C1 segment of cervical spinal cord (tissue), 14 donors: ENCODE data around the gene MSRB1.

Experiments
- DNase-seq, 14 donors: peaks; one replicate each; lab custom pipeline; 2025; lab: John Stamatoyannopoulos, UW

MSRB1 gene

DNA sequence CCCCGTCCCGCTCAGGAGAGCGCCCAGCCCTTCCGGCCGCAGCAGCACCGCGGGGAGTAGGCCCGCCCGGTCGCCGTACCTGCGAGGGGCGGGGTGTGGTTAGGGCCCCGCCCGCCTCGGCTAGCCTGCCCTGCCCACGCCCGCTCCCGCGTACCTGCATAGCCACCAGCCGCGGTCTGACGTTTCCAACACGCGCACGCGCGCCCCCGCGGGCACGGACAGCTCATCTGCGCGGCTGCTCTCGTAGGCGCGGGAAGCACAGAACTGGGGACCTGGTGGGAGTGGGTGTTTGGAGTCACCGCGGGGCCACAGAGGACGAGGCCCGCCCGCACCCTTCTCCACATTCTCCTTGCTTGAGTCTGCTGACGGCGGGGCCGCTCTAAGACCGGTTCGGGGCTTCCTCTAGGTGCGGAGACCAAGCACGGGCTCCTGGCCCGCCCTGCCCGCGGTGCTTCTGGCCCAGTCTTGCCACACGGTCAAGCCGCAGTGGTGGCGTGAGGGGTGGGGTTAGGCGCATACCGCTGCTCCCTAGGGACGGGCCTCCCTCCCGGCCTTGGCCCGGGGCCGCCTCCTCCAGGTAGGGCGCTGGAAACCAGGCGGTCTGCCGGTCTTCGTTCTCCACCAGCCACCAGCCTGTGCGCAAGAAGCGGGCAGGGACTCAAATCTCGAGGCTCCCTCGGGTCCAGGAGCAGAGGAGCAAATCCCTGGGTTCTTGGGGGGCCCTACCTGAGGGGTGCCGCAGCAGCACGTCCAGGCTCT, 36.5 kb upstream of the MSRB1 start:
- peak in 1 of 14 donors; percentile 83 for DNase-seq

DNA sequence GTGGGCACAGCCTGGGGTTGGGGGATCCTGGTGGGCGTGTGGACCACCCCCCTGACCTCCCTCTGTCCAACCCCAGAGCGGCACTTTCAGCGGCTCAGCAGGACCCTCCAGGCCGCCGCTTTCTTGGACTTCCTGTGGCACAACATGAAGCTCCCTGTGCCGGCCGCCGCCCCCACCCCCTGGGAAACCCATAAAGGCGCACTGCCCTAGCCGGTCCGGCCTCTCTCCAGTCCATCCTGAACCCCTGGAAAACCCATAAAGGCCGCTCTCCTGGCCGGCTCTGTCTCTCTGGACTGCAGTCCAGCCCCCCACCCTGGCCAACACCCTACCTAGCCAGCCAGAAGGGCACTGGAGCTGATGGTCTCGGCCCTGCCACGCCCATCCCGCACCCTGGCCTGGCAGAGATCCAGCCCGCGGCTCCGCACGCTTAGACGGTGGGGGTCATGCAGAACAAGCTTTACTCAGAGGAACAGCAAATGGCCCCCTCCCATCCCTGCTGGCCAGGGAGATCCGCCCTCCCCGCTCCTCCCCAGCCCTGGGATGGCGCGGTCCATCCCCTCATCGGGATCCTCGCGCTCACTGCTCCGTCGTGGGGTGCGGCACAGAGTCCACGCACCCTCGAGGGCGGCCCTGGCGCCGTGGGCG, 35.6 kb upstream of the MSRB1 start:
- DNase-seq = no peak

DNA sequence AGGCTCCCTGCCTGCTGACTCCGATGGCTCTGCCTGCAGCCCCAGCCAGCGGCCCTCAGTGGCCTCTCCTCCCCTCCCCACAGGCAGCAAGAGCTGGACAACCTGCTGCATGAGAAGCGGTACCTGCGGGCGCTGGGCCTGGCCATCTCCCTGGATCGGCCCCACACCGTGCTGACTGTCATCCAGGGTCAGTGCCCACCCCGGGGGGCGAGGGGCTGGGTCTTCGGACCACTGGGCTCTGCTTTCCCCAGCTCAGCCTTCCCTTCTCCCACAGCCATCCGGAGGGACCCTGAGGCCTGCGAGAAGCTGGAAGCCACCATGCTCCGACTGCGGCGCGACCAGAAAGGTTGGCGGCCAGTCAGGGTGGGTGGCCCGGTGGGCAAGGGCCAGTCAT, 34.9 kb upstream of the MSRB1 start:
- no peak for DNase-seq

DNA sequence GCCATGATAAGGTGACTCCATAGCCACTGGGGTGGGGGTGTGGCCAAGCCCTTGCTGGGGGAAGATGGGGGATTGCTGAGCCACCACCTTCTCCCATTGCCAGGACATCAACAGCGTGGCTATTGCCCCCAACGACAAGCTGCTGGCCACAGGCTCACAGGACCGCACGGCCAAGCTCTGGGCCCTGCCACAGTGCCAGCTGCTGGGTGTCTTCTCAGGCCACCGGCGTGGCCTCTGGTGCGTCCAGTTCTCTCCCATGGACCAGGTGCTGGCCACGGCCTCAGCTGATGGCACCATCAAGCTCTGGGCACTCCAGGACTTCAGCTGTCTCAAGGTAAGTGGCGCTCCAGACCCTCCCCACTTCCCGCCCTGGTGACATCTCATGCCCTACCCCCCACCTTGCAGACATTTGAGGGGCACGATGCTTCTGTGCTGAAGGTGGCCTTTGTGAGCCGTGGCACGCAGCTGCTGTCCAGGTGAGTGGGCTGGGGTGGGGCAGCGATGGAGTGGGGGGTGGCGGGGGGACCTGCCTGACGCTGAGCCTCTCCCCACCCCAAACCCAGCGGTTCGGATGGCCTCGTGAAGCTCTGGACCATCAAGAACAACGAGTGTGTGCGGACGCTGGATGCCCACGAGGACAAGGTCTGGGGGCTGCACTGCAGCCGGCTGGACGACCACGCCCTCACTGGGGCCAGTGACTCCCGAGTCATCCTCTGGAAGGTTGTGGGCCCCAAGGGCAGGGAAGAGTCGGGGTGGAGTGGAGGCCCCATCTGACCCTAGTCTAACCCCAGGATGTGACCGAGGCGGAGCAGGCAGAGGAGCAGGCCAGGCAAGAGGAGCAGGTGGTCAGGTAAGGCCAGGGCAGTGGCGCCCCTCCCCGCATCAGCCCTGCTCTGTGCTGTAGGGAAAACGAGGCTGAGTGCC, 34.2 kb upstream of the MSRB1 start:
- no peak for DNase-seq

DNA sequence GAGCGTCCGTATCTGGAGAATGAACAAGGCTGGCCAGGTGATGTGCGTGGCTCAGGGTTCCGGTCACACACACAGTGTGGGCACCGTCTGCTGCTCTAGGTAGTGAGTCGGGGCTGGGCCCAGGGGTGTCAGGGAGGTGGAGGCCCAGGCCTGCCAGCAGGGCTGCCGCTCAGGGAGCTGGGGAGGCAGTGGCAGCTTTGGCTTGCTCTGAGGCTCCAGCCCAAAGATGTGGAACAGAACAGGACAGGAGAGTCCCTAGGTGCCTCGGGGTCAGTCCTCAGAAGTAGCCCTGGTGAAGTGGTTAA, 33.2 kb upstream of the MSRB1 start:
- no peak for DNase-seq

DNA sequence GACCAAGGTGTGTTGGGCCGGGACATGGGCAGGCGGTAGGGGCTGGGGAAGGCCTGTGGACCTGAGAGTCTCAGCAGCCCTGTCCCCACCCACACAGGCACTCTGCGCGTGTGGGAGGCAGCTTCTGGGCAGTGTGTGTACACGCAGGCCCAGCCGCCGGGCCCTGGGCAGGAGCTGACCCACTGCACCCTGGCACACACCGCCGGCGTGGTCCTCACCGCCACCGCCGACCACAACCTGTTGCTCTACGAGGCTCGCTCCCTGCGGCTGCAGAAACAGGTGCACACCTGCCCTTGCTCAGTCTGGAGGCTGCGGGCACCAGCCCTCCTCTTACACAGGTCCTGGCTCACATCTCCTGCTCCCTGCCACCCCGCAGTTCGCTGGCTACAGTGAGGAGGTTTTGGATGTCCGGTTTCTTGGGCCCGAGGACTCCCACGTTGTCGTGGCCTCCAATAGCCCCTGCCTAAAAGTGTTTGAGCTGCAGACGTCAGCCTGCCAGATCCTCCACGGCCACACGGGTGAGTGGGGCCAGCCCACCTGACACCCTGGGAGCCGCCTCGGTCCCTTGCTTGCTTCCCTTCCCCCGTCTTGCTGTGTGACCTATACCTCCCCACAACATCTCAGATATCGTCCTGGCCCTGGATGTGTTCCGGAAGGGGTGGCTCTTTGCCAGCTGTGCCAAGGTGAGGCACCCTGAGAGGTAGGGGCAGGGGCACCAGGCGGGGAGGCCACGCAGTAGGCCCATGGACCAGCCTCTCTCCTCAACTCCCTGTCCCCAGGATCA, 32.6 kb upstream of the MSRB1 start:
- DNase-seq = no peak

DNA sequence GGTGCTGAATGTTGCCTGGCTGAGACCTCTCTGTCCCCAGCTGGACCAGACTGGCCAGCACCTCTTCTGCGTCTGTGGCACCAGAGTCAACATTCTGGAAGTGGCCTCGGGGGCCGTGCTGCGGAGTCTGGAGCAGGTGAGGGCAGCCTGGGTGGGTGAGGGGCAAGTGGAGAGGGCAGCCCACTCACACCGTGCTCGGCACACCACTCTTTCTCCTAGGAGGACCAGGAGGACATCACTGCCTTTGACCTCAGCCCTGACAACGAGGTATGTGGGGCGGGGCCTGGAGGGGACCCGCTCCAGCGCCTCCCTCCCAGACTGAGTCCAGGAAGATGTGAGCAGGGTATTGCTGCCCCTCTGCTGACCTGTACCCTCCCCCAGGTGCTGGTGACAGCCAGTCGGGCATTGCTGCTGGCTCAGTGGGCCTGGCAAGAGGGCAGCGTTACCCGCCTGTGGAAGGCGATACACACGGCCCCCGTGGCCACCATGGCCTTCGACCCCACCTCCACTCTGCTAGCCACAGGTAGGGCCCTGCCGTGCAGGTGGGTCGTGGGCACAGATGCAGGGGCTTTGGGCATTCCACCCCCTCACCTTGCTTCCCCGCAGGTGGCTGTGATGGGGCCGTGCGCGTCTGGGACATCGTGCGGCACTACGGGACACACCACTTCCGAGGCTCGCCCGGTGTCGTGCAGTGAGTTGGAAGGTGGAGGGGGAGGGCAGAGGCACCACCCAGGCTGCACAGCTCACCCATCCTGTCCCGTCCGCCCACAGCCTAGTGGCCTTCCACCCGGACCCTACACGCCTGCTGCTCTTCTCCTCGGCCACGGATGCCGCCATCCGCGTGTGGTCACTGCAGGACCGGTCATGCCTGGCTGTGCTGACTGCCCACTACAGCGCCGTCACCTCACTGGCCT, 31.4 kb upstream of the MSRB1 start:
- no peak for DNase-seq

DNA sequence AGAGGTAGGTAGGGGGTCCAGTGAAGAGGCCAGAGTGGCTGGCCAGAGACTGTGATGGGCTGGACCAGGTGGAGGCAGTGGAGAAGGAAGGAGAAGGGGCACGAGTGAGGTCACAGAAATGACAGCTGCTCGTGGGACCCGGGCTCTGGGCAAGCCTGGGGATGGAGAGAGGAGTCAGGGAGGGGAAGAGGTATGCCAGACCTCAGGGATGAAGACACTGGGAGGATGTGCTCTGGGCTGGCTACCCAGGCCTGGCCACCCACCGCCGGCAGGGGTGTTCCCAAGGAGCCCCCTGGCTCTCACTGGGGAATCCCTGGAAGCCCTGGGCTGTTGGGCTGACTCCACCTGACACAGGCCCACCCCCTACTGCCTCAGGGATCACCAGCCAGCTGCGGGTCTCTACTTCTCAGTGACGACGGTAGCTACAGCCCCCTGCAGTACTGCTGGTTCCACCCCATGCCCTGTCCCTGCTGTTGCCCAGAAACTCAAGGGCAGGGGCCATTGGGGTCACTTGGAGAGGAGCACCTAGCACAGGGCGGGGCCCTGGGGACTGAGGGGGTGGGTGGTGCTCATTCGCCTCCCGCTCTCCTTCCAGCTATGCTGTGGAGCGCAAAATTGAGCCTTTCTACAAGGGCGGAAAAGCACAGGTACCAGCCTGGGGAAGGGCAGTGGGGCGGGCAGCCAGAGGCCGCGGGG, 30.6 kb upstream of the MSRB1 start:
- DNase-seq = no peak

DNA sequence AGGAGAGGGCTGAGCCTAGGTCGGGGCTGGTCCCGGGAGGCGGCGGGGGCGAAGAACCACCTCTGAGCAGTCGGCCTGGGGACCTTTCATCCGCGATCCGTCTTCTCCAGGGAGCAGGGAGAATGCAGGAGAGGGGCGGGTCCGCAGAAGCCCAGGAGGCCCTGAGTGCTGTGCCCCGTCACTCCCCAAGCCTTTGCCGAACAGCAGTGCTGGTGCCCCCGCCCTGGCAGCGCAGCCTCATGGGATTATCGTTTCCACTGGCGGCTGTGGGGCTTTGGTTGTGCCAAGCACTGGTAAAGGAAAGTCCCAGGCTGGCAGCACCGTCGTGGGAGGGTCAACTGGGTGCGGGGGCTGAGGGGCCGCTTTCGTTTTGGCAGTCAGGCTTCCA, 29.5 kb upstream of the MSRB1 start:
- DNase-seq = no peak

DNA sequence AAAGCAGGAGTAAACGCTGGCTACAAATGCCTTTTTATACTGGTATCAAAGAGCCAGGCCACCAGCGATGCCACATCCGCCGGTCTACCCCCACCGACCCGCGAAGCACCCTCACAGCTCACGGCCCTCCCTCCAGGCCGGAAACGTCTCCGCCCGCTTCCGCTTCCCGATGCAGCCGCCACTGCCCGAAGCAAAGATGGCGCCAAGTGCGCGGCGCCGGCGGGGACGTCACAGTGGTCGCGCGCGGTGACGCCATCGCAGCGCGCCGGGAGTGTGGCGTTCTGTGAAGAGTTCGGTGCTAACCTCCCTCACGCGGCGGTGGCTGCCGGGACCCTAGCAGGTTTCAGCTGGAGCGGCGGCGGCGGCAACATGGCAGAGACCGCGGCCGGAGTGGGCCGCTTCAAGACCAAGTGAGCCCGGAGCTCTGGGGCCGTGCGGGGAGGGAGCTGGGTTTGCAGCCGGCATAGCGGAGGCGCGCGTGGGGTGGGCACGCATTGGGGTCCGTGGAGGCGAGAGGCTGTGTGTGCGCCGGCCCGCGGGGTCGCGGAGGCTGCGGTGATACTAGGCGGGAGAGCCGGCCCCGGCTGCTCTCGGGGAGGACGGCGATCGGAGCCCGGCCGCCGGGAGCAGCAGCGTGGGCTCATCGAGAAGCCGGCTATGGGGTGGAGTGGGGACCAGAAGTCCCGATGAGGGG, 28.9 kb upstream of the MSRB1 start, which contains the start of gene TBL3:
TBL3 (plus strand) TSS at position 258 of the 694 bp plus-strand sequence; CDS start at position 370, 112 bp downstream.
- DNase-seq = peak; percentile 52 to 95 (median 90)

DNA sequence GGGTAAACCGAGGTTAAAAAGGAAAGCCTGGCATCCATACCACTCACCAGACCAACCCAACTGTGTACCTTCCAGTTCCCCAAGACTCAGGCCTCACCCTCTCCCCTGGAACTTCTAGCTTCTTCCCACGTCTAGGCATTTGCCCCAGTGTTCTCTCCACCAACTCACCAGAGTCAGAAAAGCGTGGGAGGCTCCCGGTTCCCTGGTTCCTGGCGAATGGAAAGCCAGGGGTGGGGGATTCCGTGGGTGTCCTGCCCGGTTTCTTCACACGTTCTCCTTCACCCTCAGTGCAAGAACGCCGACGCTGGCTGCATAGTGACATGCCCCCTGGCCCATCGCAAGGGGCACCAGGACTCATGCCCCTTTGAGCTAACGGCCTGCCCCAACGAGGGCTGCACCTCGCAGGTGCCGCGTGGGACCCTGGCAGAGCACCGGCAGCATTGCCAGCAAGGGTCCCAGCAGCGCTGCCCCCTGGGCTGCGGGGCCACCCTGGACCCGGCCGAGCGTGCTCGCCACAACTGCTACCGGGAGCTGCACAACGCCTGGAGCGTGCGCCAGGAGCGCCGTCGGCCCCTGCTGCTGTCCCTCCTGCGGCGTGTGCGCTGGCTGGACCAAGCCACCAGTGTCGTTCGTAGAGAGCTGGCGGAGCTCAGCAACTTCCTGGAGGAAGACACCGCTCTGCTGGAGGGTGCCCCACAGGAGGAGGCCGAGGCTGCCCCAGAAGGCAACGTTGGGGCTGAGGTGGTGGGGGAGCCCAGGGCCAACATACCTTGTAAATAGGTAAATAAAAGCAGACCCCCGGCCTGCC, 25.4 kb upstream of the MSRB1 start:
- no peak for DNase-seq

DNA sequence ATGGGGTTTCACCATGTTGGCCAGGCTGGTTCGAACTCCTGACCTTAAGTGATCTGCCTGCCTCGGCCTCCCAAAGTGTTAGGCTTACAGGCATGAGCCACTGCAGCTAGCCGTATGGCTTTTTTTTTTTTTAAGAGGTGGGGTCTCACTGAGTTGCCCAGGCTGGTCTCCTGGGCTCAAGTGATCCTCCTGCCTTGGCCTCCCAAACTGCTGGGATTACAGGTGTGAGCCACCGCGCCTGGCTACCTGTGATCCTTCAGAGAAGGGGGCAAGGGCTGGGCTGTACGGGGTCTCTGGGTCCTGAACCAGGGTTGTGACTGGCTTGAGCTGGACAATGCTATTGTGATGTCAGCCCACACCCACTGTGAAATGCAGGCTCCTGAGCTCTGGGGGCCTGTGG, 23.5 kb upstream of the MSRB1 start, which contains the start of gene RNF151:
RNF151 (plus strand) TSS at position 397 of the 400 bp plus-strand sequence. CDS start 26 bp downstream, outside the sequence.
- DNase-seq = no peak

DNA sequence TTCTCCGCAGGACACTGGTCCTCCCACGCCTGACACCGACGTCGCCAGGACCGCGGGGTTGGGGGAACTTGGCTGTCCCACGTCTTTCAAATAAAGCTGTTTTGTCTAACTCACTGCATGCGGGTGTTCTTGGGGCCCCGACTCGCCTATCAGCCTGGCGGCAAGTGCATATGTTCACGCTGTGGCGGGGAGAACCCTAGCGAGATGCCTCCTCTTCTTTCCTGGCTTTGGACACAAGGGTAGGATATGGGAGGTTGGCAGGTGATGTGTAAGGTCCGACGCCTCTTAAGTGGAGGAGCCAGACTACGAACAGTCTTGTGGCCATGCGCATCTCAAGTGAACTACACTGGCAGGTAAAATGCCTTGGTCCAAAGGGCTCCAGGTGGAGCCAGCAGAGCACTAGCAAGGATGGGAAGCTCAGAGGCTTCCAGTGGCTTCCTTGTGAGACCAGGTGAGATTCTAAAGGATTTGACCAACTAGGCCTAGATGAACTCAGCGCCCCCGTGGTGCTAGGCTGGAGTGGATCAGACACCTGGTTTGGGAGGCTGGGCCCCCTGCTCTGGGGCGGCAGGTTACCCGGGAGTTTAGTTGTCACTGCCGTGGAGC, 22.5 kb upstream of the MSRB1 start:
- DNase-seq = peak in 1 of 14 donors; percentile 53

DNA sequence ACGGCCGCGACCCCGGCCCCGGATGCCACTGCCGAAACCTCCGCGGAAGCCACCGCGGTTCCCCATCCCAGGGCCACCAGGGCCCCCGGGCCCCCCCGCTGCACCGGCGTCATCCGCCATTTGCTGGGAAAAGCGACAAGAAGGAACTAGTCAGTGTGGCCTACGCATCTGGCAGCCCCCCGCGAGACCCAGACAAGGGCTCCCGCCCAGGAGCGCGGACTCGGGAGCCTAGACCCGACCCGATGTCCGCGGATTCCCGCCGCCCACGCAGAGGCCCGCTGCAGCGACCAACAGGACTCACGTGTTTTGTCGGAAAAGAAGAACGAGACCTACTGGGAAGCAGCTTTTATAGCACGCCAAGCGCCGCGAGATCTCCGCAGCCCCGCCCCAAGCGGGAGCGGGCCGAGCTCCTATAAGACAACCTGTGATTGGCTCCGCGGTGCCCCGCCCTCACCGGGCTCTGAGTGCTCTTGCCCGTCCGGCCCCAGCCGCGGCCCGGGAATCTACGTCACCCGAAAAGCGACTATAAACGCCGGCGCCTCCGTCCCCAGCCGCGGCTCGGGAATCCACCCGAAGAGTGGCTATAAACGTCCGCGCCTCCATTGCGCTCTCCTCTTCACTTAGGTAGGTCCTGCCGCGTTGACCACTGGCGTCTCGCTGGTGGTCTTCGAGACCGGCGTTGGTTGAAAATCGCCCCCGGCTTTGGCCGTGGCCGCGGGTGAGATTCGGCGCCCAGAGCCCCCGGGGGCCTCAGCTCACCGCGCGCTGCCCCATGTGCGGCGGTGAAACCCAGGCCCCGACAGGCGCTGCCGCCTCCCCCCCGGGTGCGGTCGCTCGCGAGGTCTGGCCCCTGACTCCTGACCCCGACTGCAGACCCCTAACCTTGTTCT, 21.8 kb upstream of the MSRB1 start, which contains the start of gene RPS2:
RPS2 (minus strand) TSS at position 321 of the 890 bp plus-strand sequence; CDS start at position 120, 201 bp downstream.
- peak; percentile 79 to 99 (median 94) for DNase-seq

DNA sequence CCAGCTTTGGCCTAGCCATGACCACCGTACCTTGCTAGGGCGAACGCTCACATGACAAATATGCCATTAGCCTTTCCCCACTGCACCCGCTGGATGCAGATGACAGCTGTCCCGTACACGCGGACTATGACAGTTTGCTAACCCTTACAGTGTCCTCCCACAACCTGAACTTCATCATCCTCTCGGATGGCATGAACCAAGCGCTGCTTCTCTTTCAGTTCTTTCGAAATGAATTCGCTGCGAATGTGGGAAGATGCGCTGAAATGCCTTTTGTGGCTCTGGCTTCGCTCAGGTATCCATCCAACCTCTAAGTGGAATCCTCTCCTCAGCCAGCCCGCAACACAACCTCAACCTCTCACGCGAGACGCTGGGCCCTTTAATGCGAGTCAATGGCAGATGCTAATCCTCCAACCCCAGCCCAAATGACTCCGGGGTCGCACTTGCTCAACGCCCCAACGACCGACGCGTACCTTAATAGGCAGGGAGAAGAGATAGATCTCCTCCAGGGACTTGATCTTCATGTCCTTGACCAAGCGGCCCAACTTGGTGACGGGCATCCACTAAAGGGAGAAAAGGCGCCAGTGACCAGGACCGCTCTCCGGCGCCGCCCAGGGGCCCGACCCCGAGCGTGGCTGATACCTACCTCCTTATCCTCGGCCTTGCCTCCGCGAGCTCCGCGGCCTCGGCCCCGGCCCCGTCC, 21.0 kb upstream of the MSRB1 start:
- peak in 3 of 14 donors; percentile 55 to 65 (median 56) for DNase-seq
